K562 (cell line): ENCODE data around the gene PAFAH2. TPM values are rescaled to one million over a fixed set of nuclear protein-coding genes. Genes with fewer than 3 reads are reported as not detected.

Experiments used
- BRD9 ChIP-seq: fragments of 450-650 bp; IDR thresholded peaks from 2 replicates; pipeline ENCODE4 v1.6.1; 2018; ENCODE audit warnings: low read depth; ENCODE audit not compliant: partially characterized antibody
- CBX2 ChIP-seq: fragments of 200-600 bp; sonication (generic); IDR thresholded peaks from one replicate; pipeline ENCODE4 v1.6.1; 2012; ENCODE audit warnings: mild to moderate bottlenecking, low read length, inconsistent platforms; ENCODE audit not compliant: insufficient read depth, poor library complexity, severe bottlenecking
- EZH2 ChIP-seq: IDR thresholded peaks from 2 replicates; pipeline ENCODE4 v1.6.1; 2012; ENCODE audit warnings: low read depth, mild to moderate bottlenecking, inconsistent platforms, low read length, borderline replicate concordance
- GATAD2B ChIP-seq: fragments of 450-650 bp; IDR thresholded peaks from 2 replicates; pipeline ENCODE4 v1.6.1; 2017; ENCODE audit warnings: mild to moderate bottlenecking, borderline replicate concordance
- GTF2F1 ChIP-seq: IDR thresholded peaks from 2 replicates; pipeline ENCODE4 v1.6.1; 2011; ENCODE audit warnings: low read depth, low read length, improper control_type of control experiment
- HCFC1 ChIP-seq: IDR thresholded peaks from 2 replicates; pipeline ENCODE4 v1.6.1; 2012; ENCODE audit warnings: low read depth, low read length, improper control_type of control experiment
- HDGF ChIP-seq: fragments of 450-650 bp; IDR thresholded peaks from 2 replicates; pipeline ENCODE4 v1.6.1; 2016
- HMG20A ChIP-seq: fragments of 450-650 bp; formaldehyde crosslinking; conservative IDR thresholded peaks from 2 replicates; pipeline ENCODE4 v1.4.0; 2020; ENCODE audit warnings: mild to moderate bottlenecking, mixed read lengths
- KAT2B ChIP-seq: IDR thresholded peaks from one replicate; pipeline ENCODE4 v1.6.1; 2012; ENCODE audit warnings: low read depth, mild to moderate bottlenecking, control low read depth, inconsistent platforms, low read length, moderate library complexity
- MAZ ChIP-seq, 2 experiments: fragments of 450-650 bp in 1 of 2; sonication (generic) in 1 of 2; formaldehyde crosslinking; IDR thresholded peaks in 1 of 2; conservative IDR thresholded peaks in 1 of 2; 2 replicates each; pipeline versions ENCODE4 v1.4.0 to v1.5.0; 2020; ENCODE audit warnings: mild to moderate bottlenecking in 1 of 2, missing genetic modification reagents in 1 of 2
- PCBP2 ChIP-seq: fragments of 200-400 bp; formaldehyde crosslinking; IDR thresholded peaks from 2 replicates; pipeline ENCODE4 v1.6.1; 2018; ENCODE audit warnings: low read length, low read depth, mild to moderate bottlenecking, moderate library complexity; ENCODE audit not compliant: poor library complexity, severe bottlenecking
- SREBF1 ChIP-seq: fragments of 150-350 bp; IDR thresholded peaks from 2 replicates; pipeline ENCODE4 v1.6.1; 2014; ENCODE audit warnings: antibody characterized with exemption, low read depth, low read length, borderline replicate concordance
- XRCC3 ChIP-seq: fragments of 450-650 bp; IDR thresholded peaks from 2 replicates; pipeline ENCODE4 v1.6.1; 2017; ENCODE audit warnings: mild to moderate bottlenecking, moderate library complexity
- ZBTB1 ChIP-seq: sonication (generic); formaldehyde crosslinking; IDR thresholded peaks from 2 replicates; pipeline ENCODE4 v1.8.1; 2023; ENCODE audit warnings: missing genetic modification reagents, low read depth, mild to moderate bottlenecking, borderline replicate concordance
- ZNF23 ChIP-seq: fragments of 250-450 bp; sonication (Bioruptor Pico); IDR thresholded peaks from 2 replicates; pipeline ENCODE4 v1.4.0; 2020; ENCODE audit warnings: mild to moderate bottlenecking
- polyA plus RNA-seq, 8 experiments: library from polyadenylated mRNA; depleted of rRNA in 4 of 8; stranded (reverse) in 5 of 8; unstranded in 3 of 8; fragments of >200 nt; fragmentation: Nextera tagmentation in 2 of 8; fragmentation: Illumina TruSeq in 1 of 8; extraction: Ambion mirVana in 2 of 8; extraction: Trizol in 1 of 8; gene quantifications; 2 replicates each; pipeline versions ENCODE4 v1.2.1 to v1.2.3, GENCODE V29; 2011 to 2014; ENCODE audit warnings: inconsistent platforms in 1 of 8, missing spikeins in 1 of 8
- total RNA-seq, 7 experiments: library from RNA; depleted of rRNA in 6 of 7; stranded (reverse); fragments of >200 nt in 6 of 7; fragmentation: Illumina TruSeq in 2 of 7; extraction: Trizol in 2 of 7; gene quantifications; 2 replicates each; pipeline versions ENCODE4 v1.2.1 to v1.2.3, GENCODE V29; 2011 to 2021; ENCODE audit warnings: low replicate concordance in 1 of 7
- TF ChIP-seq, protein P1 (sequence below), 2 experiments: fragments of 450-650 bp; IDR thresholded peaks; 2 replicates each; pipeline ENCODE4 v1.6.1; 2018; ENCODE audit warnings: mild to moderate bottlenecking in 2 of 2, low read depth in 1 of 2; ENCODE audit not compliant: partially characterized antibody in 2 of 2
- TF ChIP-seq, protein P2 (sequence below): sonication (generic); formaldehyde crosslinking; IDR thresholded peaks from 2 replicates; pipeline ENCODE4 v1.9.0; 2022; ENCODE audit warnings: mild to moderate bottlenecking, missing genetic modification reagents
- TF ChIP-seq, protein P3 (sequence below): fragments of 450-650 bp; IDR thresholded peaks from 2 replicates; pipeline ENCODE4 v1.7.1; 2018; ENCODE audit warnings: mild to moderate bottlenecking, low read depth; ENCODE audit not compliant: partially characterized antibody
- TF ChIP-seq, protein P4 (sequence below): fragments of 450-650 bp; formaldehyde crosslinking; IDR thresholded peaks from 2 replicates; pipeline ENCODE4 v1.4.0; 2020; ENCODE audit warnings: mild to moderate bottlenecking, mixed read lengths

Gene PAFAH2
- total and polyA plus RNA-seq, 9 of the 15 experiments (the other 6 are each of a cell fraction or from before 2014, with no cell fraction given): 4.2 to 10.9 (median 6.8) TPM

DNA sequence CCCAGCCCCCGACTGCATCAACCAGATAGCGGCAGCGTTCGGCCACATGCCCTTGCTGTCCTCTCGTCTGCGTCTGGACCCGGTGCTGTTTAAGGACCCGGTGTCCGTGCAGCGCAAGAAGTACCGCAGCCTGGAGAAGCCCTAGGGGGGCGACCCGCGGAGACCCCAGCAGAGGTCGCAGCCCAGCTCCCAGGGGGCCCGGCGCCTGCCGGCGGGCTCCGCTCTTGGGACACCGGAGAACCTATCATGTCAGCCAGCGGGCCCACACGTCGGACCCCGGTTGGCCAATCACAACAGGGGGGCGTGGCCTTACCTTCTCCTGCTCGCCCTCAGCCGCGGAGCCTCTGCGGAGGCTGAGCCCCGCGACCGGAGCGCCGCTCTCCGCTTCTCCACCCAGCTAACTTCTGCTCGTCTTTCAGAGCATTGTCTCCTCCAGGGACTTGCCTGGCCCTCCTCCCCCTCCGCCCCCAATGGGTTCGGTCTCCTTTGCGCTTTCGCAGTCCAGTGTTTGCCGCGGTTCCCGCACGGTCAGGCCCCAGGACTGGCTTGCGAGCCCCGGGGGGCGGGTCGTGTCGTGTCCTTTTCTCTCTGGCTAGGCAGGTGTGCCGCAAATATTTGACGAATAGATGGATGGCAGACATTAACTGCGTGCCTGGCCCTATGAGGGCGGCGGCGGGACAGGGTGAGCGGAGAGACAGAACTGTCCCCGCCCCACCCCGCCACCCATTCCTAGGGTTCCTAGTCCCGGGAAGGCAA, 37.5 kb upstream of the PAFAH2 start (continued):
- TF ChIP-seq, protein P1, sequence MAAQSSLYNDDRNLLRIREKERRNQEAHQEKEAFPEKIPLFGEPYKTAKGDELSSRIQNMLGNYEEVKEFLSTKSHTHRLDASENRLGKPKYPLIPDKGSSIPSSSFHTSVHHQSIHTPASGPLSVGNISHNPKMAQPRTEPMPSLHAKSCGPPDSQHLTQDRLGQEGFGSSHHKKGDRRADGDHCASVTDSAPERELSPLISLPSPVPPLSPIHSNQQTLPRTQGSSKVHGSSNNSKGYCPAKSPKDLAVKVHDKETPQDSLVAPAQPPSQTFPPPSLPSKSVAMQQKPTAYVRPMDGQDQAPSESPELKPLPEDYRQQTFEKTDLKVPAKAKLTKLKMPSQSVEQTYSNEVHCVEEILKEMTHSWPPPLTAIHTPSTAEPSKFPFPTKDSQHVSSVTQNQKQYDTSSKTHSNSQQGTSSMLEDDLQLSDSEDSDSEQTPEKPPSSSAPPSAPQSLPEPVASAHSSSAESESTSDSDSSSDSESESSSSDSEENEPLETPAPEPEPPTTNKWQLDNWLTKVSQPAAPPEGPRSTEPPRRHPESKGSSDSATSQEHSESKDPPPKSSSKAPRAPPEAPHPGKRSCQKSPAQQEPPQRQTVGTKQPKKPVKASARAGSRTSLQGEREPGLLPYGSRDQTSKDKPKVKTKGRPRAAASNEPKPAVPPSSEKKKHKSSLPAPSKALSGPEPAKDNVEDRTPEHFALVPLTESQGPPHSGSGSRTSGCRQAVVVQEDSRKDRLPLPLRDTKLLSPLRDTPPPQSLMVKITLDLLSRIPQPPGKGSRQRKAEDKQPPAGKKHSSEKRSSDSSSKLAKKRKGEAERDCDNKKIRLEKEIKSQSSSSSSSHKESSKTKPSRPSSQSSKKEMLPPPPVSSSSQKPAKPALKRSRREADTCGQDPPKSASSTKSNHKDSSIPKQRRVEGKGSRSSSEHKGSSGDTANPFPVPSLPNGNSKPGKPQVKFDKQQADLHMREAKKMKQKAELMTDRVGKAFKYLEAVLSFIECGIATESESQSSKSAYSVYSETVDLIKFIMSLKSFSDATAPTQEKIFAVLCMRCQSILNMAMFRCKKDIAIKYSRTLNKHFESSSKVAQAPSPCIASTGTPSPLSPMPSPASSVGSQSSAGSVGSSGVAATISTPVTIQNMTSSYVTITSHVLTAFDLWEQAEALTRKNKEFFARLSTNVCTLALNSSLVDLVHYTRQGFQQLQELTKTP (IDR thresholded peaks at IDR 0.05; ENCODE audit: low read depth in 1 of 2, partially characterized antibody in 2 of 2): peak; percentile 25 to 45
- peak; percentile 50 to 80; a peak in 2 of 4 replicates for TF ChIP-seq MAZ (CRISPR knock-in tag; conservative IDR thresholded peaks at IDR 0.05 in 1 of 2, IDR thresholded peaks at IDR 0.05 in 1 of 2)
- TF ChIP-seq, protein P2, sequence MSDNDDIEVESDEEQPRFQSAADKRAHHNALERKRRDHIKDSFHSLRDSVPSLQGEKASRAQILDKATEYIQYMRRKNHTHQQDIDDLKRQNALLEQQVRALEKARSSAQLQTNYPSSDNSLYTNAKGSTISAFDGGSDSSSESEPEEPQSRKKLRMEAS (CRISPR knock-in tag): peak; percentile 96
- TF ChIP-seq GATAD2B: no peak
- no peak for TF ChIP-seq PCBP2
- TF ChIP-seq ZNF23 (CRISPR knock-in tag): no peak
- TF ChIP-seq KAT2B: peak; percentile 38
- TF ChIP-seq, protein P3, sequence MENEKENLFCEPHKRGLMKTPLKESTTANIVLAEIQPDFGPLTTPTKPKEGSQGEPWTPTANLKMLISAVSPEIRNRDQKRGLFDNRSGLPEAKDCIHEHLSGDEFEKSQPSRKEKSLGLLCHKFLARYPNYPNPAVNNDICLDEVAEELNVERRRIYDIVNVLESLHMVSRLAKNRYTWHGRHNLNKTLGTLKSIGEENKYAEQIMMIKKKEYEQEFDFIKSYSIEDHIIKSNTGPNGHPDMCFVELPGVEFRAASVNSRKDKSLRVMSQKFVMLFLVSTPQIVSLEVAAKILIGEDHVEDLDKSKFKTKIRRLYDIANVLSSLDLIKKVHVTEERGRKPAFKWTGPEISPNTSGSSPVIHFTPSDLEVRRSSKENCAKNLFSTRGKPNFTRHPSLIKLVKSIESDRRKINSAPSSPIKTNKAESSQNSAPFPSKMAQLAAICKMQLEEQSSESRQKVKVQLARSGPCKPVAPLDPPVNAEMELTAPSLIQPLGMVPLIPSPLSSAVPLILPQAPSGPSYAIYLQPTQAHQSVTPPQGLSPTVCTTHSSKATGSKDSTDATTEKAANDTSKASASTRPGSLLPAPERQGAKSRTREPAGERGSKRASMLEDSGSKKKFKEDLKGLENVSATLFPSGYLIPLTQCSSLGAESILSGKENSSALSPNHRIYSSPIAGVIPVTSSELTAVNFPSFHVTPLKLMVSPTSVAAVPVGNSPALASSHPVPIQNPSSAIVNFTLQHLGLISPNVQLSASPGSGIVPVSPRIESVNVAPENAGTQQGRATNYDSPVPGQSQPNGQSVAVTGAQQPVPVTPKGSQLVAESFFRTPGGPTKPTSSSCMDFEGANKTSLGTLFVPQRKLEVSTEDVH: no peak
- TF ChIP-seq GTF2F1: peak; percentile 71; the same call in 1 of the 2 replicates
- TF ChIP-seq HDGF: no peak
- TF ChIP-seq CBX2: no peak
- TF ChIP-seq, protein P4, sequence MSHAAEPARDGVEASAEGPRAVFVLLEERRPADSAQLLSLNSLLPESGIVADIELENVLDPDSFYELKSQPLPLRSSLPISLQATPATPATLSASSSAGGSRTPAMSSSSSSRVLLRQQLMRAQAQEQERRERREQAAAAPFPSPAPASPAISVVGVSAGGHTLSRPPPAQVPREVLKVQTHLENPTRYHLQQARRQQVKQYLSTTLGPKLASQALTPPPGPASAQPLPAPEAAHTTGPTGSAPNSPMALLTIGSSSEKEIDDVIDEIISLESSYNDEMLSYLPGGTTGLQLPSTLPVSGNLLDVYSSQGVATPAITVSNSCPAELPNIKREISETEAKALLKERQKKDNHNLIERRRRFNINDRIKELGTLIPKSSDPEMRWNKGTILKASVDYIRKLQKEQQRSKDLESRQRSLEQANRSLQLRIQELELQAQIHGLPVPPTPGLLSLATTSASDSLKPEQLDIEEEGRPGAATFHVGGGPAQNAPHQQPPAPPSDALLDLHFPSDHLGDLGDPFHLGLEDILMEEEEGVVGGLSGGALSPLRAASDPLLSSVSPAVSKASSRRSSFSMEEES (CRISPR knock-in tag): no peak
- TF ChIP-seq XRCC3: no peak
- TF ChIP-seq SREBF1: no peak
- no peak for TF ChIP-seq HMG20A
- TF ChIP-seq BRD9: peak; percentile 46
- no peak for TF ChIP-seq HCFC1
- TF ChIP-seq EZH2: no peak
- TF ChIP-seq ZBTB1: peak; percentile 13; the same call in 1 of the 2 replicates
